ENCODE results near the gene ALG14.

DNA sequence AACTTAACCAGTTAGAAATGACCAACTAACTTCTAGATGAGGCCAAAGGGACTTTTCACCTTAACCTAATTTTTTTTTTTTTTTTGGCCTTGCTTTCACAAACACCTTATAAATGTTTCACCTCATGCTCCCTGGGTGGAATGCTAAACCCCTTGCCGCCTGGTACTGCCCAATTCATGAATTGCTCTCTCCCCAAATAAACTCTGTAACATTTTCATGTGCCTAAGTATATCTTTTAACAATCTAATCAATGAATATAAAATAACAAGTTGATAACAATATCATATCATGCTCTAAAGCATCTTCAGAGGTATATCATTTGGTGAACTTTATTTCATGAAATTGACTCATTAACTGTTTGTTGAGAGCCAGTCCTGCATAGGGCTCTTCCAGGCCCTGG is 134.9 kb downstream of the ALG14 start:
- TF ChIP-seq TAF1 (conservative IDR thresholded peaks at IDR 0.05) (no peak), NR2F2 (IDR thresholded peaks at IDR 0.05) (no peak), ATF3 (IDR thresholded peaks at IDR 0.05) (no peak), YY1 (IDR thresholded peaks at IDR 0.05) (no peak), RAD21 (IDR thresholded peaks at IDR 0.05) (no peak), EGR1 (IDR thresholded peaks at IDR 0.05; ENCODE audit: low read depth in 2 of 2) (no peak), GABPA (IDR thresholded peaks at IDR 0.05 in 1 of 2, conservative IDR thresholded peaks at IDR 0.05 in 1 of 2) (no peak), RXRA (IDR thresholded peaks at IDR 0.05) (no peak), SP1 (IDR thresholded peaks at IDR 0.05) (no peak)
- TF ChIP-seq, protein P1, sequence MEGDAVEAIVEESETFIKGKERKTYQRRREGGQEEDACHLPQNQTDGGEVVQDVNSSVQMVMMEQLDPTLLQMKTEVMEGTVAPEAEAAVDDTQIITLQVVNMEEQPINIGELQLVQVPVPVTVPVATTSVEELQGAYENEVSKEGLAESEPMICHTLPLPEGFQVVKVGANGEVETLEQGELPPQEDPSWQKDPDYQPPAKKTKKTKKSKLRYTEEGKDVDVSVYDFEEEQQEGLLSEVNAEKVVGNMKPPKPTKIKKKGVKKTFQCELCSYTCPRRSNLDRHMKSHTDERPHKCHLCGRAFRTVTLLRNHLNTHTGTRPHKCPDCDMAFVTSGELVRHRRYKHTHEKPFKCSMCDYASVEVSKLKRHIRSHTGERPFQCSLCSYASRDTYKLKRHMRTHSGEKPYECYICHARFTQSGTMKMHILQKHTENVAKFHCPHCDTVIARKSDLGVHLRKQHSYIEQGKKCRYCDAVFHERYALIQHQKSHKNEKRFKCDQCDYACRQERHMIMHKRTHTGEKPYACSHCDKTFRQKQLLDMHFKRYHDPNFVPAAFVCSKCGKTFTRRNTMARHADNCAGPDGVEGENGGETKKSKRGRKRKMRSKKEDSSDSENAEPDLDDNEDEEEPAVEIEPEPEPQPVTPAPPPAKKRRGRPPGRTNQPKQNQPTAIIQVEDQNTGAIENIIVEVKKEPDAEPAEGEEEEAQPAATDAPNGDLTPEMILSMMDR (IDR thresholded peaks at IDR 0.05; ENCODE audit: low read depth, low read length, missing input control) = no peak
- TF ChIP-seq, protein P2, sequence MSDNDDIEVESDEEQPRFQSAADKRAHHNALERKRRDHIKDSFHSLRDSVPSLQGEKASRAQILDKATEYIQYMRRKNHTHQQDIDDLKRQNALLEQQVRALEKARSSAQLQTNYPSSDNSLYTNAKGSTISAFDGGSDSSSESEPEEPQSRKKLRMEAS (IDR thresholded peaks at IDR 0.05) = no peak
